NCI-H2196 (cell line): ENCODE measurements around the gene KIF1A.
"Not testable (repeated sequence)": the region's sequence is repeated elsewhere in the genome, so short reads cannot be mapped to it uniquely, and the experiment has no call there.

Experiments used
- DNase-seq: peaks from one replicate; lab custom pipeline; 2025; ENCODE audit not compliant: unreplicated experiment; lab: John Stamatoyannopoulos, UW

KIF1A gene

DNA sequence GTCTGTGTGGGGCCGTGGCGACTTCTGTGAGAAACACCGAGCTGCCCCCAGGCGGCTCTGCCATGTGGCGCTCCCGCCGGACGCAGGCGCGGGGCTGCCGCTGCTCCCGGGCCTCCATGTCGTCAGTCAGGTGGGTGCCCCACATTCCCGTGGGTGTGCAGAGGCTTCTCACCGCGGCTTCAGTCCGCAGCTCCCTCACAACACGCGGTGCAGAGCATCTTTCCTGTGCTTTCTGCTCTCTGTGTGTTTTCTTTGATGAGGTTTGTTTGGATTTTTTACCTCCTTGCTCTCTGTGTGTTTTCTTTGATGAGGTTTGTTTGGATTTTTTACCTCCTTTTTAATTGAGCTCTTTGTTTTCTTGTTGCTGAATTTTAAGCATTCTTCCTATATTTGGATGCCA is 115.4 kb downstream of the KIF1A start:
- no peak for DNase-seq

DNA sequence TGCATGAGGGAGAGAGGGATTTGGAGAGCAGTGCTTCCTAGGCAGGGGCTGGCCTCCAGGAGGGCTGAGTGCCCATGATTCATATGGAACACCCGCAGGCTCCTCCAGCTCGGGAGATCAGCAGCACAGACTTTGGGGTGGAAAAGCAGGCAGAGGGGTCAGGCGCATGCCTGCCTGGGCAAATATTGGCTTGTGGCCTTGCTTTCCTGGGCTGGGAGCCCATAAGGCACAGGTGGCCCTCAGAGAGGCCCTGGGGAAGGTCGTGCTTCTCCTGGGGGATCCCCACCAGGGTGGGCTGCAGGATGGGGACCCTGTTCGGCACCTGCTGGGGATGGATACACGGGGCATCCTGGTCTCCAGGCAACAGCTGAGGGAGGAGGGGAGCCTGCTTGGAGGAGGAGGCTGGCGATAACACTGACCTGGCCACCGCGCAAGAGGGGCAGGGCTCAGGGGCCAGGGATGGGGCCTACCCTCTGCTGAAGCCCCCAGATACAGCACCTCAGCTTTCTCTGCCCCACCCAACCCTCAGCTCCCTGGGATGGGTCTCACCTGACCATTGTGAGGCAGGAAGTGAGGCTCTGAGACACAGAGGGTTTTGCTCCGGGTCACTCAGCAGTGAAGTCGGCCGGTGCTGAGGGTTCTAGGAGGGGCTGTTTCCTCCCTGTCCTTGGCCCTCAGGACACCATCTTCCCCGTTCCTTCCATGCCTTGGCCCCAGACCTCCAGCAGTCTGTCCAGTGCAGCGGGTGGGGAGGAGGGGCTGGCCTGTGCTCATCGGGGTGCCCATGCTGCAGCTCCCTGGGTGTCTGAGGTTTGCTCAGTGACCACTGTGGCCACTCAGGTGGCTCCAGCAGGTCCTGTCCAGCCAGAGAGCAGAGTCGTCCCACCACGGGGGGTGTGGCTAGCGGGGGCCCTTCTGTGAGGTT is 116.3 kb downstream of the KIF1A start:
- no peak for DNase-seq

DNA sequence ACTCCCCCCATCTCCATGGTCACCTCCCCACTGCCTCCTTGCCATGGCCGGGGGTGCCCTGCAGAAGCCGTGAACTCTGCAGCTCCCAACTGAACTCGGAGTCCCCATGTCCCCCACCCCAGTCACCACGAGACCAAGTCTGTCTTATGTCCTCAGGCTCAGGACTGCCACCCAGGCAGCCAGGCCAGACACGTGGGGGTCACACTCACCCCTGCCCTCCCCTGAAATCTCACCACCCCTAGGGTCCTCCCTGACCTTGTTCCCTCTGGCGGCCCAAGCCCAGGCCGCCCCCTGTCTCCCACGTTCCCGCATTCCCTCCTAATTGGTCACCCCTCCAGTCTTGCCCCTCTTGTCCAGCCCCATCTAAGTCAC is 117.4 kb downstream of the KIF1A start:
- no peak for DNase-seq

DNA sequence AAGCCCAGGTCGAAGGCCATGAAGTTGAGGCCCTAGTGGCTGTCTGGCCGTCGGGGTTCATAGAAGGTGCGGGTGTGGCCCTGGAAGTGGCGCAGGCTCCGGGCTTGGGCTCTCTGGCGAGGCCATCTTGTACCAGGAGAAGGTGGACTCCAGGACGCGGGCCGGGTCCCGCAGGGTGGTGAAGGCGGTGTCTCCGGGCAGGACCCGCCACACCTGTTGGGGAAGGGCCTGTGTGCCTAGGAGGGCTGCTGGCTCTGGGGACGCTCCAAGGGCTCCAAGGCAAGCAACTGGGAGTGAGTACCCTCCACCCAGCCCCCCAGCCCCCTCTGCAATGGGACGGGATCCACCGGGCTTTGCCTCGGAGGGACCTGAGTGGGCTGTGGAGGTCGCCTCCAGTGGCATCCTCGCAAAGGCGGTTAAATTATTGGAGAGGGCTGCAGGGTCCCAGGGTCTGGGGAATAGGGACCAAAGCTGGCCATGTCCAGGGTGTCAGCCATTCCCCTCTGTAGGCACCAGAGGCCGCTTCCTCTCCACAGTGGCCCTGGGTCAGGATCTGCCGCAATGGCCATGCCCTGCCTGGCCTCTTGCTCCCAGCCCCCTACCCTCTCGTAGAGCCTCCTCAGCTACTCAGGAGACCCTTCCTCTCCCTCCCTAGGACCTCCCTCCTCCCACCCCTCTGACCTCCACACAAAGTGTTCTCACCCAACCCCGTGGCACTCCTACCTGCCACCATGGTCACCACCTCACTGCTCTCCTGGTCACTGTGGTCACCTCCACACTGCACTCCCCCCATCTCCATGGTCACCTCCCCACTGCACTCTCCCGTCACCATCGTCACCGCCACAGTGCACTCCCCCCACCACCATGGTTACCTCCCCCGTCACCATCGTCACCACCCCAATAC is 118.0 kb downstream of the KIF1A start:
- DNase-seq = no peak

DNA sequence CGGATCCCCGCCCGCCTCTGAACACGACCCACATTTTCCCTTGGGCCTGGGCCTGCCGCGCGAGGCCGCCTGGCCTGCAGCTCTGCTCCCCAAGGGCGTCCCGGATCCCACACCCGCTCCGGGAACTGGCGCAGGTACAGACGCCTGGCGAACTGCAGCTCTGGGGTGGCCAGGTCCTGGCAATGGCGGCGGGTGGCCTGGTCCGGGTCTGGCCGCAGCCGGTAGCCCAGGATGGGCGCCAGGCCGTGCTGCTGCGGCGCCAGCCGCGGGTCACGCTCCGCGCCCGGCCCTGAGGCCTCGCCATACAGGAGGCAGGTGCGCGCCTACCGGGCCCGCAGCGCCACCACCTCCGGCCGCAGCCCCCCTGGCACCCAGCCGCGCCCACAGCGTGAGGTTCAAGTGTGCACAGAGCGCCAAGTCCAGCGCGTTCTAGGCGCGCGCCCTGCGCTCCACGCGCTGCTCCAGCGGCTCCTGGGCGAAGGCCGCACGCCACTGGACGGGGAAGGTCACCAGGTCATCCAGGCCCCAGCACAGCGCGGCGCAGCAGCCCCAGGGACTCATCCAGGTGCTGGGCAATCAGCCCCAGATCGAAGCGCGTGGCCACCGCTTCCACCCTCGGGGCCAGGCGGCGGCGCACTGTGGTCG is 118.8 kb downstream of the KIF1A start:
- DNase-seq = no peak

DNA sequence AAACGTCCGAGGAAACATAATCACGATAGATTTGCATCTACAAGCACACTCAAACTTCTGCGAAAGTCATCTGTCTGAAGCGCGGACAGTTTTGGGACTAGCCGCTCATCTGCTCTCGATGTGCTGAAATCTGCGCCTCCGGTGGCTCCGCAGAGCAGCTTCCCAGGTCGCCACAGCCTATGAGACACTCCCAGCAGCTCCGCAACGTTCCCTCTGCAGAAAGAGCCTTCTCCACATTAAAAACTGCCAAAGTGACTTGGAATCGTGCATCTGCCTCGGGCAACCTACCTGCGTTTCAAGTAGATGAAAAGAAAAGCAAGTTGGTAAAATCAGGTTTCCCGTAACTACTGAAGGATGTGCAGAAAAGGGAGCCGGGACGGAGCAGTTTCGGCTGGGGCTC is 119.4 kb downstream of the KIF1A start:
- not testable (repeated sequence) for DNase-seq

DNA sequence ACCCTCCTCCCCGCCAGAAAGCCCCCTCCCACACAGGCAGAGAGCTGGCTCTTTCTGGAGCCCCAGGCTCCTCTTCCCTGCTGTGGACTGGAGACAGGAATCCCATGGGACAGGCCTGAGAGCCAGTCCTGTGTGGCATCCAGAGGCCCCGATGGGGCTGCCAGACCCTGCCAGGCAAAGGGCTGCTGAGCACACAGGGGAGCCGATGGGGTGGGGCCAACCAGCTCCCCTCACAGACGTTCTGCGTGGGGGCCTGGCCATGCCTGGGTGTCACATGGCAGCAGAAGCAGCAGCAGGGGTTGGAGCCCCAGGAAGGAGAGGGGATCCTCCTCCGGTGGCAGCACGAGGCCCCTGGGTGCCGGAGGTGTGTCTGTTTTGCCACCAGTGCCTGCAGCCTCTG is 120.2 kb downstream of the KIF1A start:
- DNase-seq = not testable (repeated sequence)

DNA sequence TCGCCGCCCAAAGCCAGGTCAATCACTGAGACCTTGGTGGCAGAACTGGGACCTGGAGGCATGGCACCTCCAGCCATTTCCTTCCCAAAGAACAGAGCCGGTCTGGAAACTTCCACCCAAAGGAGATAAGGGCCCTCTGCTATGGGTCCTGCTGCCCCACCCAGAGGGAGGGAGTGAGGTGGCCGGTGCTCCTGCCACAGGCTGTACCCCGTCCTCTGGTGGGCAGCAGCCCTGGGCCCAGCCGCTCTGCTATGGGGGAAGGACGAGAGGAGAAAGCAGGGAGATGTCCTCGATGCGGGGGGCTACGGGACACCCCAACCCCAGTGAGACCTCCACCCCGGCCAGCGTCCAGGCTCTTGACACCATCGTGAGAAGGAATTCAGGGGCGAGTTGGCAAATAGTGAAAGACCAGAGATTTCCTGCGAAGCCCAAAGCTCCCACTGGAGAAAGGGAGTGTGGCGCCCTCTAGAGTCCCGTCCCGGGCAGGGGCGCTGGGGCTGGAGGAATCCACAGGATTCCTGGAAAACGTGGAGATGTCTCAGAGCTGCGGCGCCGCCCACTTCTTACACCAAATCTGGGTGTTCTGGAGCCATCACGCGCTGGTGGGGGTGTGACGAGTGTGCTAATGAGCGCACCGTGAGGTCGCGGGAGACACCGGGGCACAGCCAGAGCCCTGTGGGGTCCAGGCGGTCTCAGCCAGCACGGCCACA is 121.0 kb downstream of the KIF1A start:
- not testable (repeated sequence) for DNase-seq

DNA sequence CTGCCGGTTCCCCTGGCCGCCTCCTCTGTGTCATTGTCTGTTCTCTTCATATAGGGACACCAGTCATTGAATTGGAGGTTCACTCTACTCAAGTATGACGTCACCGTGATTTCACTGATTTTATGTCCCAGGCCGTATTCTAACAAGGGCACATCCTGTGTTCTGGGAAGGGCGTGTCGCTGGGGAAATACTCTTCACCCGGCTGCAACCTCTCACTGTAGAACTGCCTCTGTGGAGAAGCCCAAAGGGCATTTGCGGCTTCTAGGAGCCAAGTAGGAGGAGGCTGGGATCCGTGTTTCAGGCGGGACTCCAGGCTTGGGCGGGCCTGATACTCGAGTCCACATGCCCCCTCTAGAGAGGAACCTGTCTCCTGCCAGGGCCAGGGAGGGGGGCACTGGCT is 123.5 kb downstream of the KIF1A start:
- not testable (repeated sequence) for DNase-seq

DNA sequence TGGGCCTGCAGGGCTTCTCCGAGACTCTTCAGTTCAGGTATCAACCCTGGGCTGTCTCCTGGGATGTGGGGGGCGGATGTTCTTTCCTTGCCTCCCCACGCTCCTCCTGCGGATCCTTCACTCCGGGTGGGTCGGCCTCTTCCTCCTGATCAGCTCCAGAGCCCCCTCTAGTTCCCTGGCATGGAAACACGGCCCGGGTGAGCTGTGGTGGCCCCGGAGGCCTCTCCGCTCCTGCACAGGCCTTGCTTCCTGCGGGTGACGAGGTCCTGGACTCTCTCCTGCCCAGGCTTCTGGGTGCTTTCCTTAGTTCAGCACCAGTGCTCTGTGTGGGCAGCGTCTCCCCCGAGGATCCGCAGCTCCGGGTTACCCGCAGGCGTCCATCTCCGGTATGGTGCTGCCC is 124.4 kb downstream of the KIF1A start:
- DNase-seq = not testable (repeated sequence)

DNA sequence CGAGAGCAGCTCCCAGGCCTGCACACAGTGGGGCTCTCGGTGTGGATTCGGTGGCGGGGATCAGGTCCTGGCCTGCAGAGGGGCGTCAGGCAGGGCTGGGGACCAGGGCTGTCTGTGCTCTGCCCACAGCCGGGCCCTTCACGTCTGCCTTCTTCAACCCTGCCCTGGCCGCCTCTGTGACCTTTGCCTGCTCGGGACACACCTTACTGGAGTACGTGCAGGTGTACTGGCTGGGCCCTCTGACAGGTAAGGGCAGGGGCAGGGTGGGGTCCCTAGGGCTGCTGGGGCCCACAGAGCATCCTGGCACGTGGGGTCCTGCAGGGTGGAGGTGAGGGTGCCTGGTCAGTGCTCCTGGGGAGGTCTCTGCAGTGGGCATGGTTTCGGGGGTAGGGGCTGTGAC is 125.7 kb downstream of the KIF1A start:
- DNase-seq = not testable (repeated sequence)

DNA sequence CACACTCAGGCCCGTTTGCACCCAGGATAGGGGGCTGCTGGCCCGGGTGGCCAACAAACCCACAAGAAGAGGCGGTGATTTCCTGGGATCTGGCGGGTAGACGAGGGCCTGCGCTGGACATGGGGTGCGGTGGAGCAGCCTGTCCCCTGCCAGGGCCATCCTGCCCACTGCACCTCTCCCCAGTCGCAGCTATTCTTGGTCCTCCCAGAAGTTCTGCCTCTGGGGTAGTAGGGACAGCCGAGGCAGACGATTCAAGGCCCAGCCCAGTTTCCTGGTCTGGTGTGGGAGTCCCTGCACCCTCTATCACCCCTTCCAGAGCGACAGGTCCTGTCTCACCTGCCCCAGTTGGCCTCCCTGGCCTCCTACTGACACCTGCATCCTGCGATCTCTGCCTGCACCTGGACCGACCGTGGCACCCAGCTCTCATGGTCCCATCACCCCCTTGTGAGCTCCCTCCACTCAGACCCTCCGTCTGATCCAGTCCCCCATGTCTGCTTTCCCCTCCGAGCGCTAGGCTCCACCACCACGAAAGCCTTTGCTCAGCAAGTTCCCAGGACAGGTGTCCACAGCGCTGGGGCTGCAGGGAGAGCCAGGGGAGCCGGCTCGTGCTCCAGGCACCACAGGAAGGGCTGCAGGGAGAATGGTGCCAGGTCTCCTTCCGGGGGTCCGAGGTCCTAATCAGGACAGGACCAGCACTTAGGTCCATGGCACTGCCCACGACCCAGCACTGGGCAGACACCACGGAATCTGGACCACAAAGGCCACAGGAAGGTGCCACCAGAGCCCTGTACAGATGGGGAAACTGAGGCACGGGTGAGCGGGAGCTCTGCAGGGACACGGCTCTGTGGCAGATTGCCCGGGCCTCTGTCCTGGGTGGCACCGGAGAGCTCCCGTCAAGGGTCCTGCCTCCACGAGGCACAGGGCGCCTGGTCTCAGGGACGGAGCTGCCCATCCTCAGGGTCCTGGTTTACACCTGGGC is 127.1 kb downstream of the KIF1A start:
- DNase-seq = not testable (repeated sequence)

DNA sequence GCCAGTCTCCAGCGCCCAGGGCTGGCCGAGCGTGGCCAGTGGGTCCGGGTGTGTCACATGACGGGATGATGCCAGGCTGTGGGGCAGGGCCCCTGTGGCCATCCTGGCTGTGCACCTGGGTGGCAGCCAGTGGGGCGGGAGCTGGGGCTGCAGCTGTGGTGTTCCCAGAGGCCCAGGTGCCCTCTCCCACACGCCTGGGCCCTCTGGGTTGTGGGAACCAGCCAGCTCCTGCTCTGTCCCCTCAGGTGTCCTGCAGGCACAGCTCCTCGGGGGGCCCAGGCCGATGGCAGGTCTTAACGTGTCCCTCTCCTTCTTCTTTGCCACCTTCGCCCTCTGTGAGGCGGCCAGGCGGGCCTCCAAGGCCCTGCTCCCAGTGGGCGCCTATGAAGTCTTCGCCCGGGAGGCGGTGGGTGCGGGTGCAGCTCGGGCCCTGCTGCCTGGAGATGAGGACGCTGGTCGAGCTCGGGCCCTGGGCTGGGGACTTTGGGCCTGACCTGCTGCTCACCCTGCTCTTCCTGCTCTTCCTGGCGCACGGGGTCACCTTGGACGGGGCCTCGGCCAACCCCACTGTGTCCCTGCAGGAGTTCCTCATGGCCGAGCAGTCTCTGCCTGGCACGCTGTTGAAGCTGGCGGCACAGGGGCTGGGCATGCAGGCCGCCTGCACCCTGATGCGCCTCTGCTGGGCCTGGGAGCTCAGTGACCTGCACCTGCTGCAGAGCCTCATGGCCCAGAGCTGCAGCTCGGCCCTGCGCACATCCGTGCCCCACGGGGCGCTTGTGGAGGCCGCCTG is 128.2 kb downstream of the KIF1A start, which contains the start of gene AQP12A:
AQP12A (plus strand) TSS at position 236 of the 790 bp plus-strand sequence; CDS start at position 284, 48 bp downstream.
- not testable (repeated sequence) for DNase-seq

DNA sequence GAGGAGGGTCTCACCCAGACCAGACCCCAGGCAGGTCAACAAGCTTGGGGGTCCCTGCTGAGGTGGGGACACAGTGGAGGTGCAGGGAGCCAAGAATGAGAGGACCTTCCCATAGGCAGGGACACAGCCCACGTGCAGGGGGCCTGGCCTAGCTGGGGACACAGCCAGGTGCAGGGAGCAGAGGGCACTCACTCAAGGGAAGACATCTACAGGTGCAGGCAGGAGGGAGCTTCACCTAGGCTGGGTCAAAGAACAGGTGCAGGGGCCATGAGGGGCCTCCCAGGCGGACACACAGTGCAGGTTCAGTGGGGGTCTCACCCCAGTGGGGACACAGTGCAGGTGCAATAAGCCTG is 129.0 kb downstream of the KIF1A start:
- not testable (repeated sequence) for DNase-seq

DNA sequence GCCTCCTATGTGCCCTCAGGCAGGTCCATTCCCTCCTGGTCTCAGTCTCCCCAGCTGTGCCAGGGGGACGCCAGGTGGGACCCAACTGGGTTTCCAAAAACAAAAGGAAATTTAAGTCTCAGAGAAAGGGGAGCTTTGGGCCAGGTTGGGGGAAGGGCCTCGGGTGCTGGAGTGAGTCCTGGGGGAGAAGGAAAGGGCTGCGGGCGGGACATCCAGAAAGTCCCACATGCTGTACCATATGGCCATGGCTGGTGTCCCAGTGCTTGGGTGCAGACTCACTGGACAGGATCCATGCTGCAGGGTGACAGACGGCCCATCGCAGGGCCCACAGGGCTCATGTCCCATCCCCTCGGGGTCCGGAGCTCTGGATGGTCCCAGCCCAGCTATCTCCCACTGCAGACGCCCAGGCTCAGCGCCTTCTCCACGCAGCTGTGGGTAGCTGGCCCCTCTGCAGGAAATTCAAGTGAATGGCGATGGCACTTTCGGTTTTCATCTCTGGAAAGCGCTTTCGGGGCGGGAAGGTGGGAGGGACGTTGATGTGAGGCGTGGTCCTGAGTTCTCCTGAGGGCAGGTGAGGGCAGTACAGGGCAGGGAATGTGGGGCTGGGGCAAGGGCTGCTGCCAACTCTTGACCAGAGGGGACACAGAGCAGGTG is 129.5 kb downstream of the KIF1A start:
- not testable (repeated sequence) for DNase-seq

DNA sequence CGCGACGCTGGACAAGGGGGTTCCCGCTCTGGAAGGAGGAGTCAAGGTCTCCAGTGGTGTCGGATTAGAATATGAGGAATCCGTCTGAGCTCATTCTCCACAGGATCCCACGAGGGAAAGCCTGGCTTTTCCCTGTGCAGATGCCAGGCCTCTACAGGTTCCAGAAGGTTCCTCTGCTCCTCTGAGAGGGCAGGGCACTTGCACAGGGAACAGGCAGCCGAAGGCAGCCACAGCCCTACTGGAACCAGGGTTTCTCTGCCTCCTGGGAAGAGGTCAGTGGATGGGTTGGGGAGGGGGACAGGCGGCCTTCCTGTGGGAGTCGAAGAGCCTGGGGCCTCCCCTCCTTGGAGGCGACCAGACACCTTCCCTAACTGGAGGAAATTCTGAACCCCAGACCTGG is 130.0 kb downstream of the KIF1A start:
- DNase-seq = no peak

DNA sequence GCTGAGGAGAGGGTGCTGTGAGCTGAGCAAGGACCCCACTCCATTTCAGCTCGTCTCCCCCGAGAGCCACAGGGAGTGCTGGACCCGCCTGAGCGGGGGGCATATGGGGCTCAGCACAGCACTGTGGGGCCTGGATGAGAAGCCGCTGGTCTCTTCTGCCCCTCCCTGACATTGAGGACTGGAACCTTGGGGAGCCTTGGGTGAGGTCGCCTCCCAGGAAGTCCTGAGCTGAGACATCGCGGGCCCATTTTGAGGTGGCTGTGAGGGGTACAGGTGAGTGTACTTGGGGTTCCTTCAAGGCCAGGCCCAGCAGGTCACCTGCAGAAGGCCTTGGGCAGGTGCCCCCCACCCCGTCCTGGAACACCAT is 131.5 kb downstream of the KIF1A start:
- no peak for DNase-seq
